Kidney epithelial cell (primary cell): ENCODE measurements around the gene CSAD. TPM values are rescaled to one million over a fixed set of nuclear protein-coding genes. Genes with fewer than 3 reads are reported as not detected.

ENCODE experiments used
- DNase-seq: peaks from one replicate; pipeline ENCODE4 v3.0.0-alpha.2; 2010; ENCODE audit warnings: low read depth
- H3K27me3 ChIP-seq: 2 replicates; pipeline ENCODE4 v1.6.0; 2011; ENCODE audit warnings: low read length; ENCODE audit not compliant: control insufficient read depth, insufficient read depth
- H3K36me3 ChIP-seq: 2 replicates; pipeline ENCODE4 v1.5.1; 2011; ENCODE audit warnings: low read length; ENCODE audit not compliant: control insufficient read depth, insufficient read depth
- H3K4me3 ChIP-seq: 2 replicates; pipeline ENCODE4 v1.5.1; 2011; ENCODE audit warnings: low read depth, mild to moderate bottlenecking, control low read depth, low read length
- CTCF ChIP-seq: IDR thresholded peaks from 2 replicates; pipeline ENCODE4 v1.5.1; 2011; ENCODE audit warnings: mild to moderate bottlenecking, moderate library complexity, low read length, control low read depth, inconsistent platforms; ENCODE audit not compliant: insufficient read depth, poor library complexity, severe bottlenecking
- total RNA-seq: library from RNA; depleted of rRNA; stranded (reverse); fragments of >200 nt; gene quantifications from 2 replicates; pipeline ENCODE4 v1.2.3, GENCODE V29; 2015

Gene CSAD
- total RNA-seq, 1 donor from 2014 or later = 9.1 TPM

GRCh38 chr12:53210843-53211242, 30.1 kb upstream of the CSAD start:
- peaks cover 1% of the 10 kb centered on the region for H3K36me3 ChIP-seq
- TF ChIP-seq CTCF = no peak
- DNase-seq = no peak
- no peaks in the 10 kb centered on the region for H3K27me3 ChIP-seq
- no peak overlapping the region for H3K4me3 ChIP-seq

GRCh38 chr12:53208877-53209463, 28.2 kb upstream of the CSAD start:
- H3K27me3 ChIP-seq = no peaks in the 10 kb centered on the region
- H3K4me3 ChIP-seq = no peak overlapping the region
- no peak for DNase-seq
- peaks cover 1% of the 10 kb centered on the region for H3K36me3 ChIP-seq
- no peak for TF ChIP-seq CTCF

DNA sequence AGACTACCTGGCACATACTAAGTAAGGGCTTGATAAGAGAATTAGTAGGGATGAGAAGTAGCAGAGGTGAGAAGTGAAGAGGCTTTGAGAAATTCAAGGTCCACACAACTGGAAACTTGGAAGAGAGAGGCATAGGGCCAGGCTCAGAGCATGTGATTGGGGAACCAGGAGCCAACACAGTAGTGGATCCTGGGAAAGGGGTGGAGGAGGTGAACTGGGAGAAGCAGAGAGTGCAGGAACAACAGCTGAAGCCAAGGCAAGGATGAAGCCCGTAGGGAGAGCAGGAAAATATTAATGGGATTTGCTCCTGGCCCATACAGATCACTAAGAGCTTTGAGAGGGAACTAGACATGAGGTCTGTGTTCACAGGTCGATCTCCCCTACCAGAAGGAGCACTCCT, 27.7 kb upstream of the CSAD start:
- Histone ChIP-seq H3K4me3 (no peak overlapping the region), H3K36me3 (peaks cover 1% of the 10 kb centered on the region), H3K27me3 (no peaks in the 10 kb centered on the region)
- TF ChIP-seq CTCF = no peak
- no peak for DNase-seq

DNA sequence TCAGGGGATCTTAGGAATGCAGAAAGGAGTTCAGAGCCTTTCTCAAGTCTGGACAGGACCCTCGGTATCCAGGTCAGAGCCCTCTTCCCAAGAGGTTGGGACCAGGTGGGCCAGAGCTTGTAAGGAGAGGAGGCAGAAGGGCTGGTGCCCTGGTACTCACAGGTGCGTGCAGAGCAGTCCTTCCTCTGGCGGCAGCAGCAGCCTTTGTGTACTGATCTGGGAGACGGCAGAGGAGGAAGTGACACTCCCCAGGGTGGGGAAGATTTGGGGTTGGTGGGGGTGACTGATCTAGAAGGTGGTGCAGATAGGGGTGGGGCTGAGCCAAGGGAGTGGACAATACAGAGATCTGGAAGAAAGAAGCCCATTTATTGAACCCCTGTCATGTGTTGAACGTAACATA, 26.3 kb upstream of the CSAD start, which contains the start of gene ITGB7:
Gene ITGB7 (minus strand): TSS at position 210 of the 400 bp plus-strand sequence. CDS start 6,808 bp downstream, outside the sequence.
- DNase-seq = no peak
- no peak within 1 kb of the TSS for H3K4me3 ChIP-seq
- peaks cover 1% of the 10 kb centered on the region for H3K36me3 ChIP-seq
- no peaks in the 10 kb centered on the region for H3K27me3 ChIP-seq
- TF ChIP-seq CTCF = no peak

DNA sequence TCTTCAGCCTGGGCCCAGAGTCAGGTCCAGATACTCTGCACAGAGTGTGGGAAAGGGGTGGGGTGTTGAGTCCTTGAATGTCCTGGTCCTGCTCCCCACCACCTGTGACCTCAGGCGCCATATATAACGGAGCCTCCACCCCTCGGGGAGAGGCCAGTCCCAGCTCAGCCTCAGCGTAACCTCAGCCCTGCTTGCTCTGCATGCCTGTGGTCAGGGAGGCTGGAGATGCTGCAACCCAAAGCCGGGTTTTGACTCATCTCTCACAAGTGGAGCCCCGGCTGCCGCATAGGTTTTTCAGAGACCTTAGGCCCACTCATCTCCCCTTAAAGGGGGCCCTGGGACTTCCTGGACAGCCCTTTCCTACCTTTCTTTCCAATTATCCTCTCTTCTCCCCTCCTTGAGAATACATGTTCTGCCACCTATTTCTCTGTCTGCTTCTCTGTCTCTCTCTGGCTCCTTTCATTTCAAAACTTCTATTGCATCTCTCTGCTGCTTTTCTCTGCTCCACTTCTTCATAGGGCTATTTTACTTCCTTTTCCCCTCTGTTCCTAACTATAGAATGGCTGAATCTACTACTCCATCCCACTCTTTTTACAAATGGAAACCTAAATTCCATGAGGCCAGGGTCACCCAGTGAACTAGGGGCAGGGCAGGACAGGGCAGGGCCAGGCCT, 25.2 kb upstream of the CSAD start:
- H3K4me3 ChIP-seq = no peak overlapping the region
- H3K27me3 ChIP-seq = no peaks in the 10 kb centered on the region
- TF ChIP-seq CTCF = no peak
- H3K36me3 ChIP-seq = peaks cover 1% of the 10 kb centered on the region
- DNase-seq = no peak
